ENCODE data around the gene FREM2.

Gene FREM2

DNA sequence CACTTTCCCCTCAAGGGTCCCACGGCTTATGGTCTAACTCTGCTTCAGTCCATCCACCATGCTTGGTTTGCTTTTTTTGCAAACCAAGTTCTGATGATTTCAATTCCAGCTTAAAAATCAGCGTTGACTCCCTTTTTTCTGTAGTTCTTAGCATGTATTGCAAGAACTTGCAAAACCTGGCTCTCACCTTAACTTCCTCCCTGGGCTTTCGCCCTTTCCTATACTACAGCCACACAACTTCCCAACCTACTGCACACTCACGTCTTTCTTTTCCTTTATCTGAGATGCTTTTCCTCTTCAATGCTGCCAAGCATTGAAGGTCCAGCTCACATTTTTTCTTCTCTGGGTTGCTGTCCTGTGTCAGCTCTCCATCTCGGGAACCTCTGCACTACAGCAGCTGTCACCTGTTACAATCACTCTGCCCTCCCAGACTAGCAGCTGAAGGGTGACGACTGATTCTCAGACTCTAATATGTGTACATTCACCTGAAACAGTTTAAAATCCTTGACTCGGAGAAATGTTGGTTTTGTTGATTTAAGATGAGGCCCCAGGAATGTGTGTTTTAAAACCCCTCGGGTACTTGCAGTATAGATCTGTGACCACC lies 143.7 kb downstream of the FREM2 start:
- DNase-seq (ENCODE audit: extremely low read depth, insufficient read length): no peak
- H3K27me3 ChIP-seq (replicated peaks; ENCODE audit: control insufficient read depth, insufficient read depth, low read length): no peaks in the 10 kb centered on the region
- no peaks in the 10 kb centered on the region for H3K36me3 ChIP-seq (ENCODE audit: control insufficient read depth, insufficient read depth, low read length)
- no peak overlapping the region for H3K4me3 ChIP-seq (replicated peaks; ENCODE audit: low read depth, low read length)
- TF ChIP-seq, protein P1, sequence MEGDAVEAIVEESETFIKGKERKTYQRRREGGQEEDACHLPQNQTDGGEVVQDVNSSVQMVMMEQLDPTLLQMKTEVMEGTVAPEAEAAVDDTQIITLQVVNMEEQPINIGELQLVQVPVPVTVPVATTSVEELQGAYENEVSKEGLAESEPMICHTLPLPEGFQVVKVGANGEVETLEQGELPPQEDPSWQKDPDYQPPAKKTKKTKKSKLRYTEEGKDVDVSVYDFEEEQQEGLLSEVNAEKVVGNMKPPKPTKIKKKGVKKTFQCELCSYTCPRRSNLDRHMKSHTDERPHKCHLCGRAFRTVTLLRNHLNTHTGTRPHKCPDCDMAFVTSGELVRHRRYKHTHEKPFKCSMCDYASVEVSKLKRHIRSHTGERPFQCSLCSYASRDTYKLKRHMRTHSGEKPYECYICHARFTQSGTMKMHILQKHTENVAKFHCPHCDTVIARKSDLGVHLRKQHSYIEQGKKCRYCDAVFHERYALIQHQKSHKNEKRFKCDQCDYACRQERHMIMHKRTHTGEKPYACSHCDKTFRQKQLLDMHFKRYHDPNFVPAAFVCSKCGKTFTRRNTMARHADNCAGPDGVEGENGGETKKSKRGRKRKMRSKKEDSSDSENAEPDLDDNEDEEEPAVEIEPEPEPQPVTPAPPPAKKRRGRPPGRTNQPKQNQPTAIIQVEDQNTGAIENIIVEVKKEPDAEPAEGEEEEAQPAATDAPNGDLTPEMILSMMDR (IDR thresholded peaks at IDR 0.05; ENCODE audit: insufficient read depth, low read length, poor library complexity, severe bottlenecking): no peak

DNA sequence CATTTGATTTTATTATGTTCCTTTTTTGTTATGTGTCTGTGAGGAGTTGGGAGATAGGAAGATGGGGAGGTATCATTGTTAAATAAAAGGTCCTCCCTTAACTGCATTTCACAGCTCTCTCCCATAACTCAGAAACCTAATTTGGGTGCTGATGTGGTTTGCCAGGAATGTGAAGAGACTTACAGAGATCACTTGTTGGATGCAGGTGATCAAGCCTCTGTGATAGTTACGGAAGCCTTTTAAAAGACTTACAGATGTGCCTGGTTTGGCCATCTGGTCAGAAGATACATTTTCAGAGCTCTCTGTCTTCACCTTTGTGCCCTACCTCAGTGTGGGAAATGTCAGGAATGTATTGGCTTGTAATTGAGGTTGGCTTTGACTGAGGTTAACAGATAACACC lies 157.7 kb downstream of the FREM2 start:
- no peak for DNase-seq (ENCODE audit: extremely low read depth, insufficient read length)

DNA sequence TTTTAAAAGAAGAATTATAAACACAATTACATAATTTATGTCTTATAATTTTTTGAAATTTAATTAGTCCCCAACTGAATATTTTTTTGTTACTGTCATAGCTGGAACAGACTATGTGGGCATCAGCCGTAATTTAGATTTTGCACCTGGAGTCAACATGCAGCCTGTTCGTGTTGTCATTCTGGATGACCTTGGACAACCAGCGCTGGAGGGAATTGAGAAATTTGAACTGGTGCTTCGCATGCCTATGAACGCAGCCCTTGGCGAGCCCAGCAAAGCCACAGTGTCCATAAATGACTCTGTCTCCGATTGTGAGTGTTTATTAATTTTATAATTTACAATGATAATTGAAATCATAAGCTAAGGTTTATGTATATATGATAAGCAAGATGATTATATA lies 161.5 kb downstream of the FREM2 start:
- H3K27me3 ChIP-seq (replicated peaks; ENCODE audit: control insufficient read depth, insufficient read depth, low read length): no peaks in the 10 kb centered on the region

More for the DNA sequence above, 157.7 kb downstream of the FREM2 start:
- H3K36me3 ChIP-seq (ENCODE audit: control insufficient read depth, insufficient read depth, low read length): no peaks in the 10 kb centered on the region
- H3K4me3 ChIP-seq (replicated peaks; ENCODE audit: low read depth, low read length): no peak overlapping the region
- H3K27me3 ChIP-seq (replicated peaks; ENCODE audit: control insufficient read depth, insufficient read depth, low read length): no peaks in the 10 kb centered on the region
- TF ChIP-seq, protein P1 (IDR thresholded peaks at IDR 0.05; ENCODE audit: insufficient read depth, low read length, poor library complexity, severe bottlenecking): no peak

DNA sequence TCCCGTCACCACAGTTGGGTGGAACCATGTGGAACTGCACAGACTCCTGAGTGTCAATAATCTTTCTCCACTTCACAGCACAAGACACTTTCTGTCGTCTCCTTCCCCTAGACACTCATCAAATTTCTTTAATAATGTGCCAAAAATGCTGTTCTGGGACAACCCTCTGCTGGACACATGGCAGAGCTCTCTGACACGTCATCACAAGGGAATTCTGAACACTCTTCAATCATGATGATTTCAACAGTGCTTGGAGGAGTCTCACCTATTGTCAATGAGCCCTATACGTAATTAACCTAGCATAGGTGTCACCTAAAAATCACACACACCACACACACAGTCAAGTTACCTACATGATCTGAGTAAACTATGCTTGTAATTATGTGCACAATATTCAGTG lies 162.4 kb downstream of the FREM2 start:
- TF ChIP-seq, protein P1 (IDR thresholded peaks at IDR 0.05; ENCODE audit: insufficient read depth, low read length, poor library complexity, severe bottlenecking): no peak
- Histone ChIP-seq H3K4me3 (replicated peaks; ENCODE audit: low read depth, low read length) (no peak overlapping the region), H3K36me3 (ENCODE audit: control insufficient read depth, insufficient read depth, low read length) (no peaks in the 10 kb centered on the region), H3K27me3 (replicated peaks; ENCODE audit: control insufficient read depth, insufficient read depth, low read length) (no peaks in the 10 kb centered on the region)
- DNase-seq (ENCODE audit: extremely low read depth, insufficient read length): no peak

More for the DNA sequence above, 161.5 kb downstream of the FREM2 start:
- TF ChIP-seq, protein P1 (IDR thresholded peaks at IDR 0.05; ENCODE audit: insufficient read depth, low read length, poor library complexity, severe bottlenecking): no peak
- Histone ChIP-seq H3K4me3 (replicated peaks; ENCODE audit: low read depth, low read length) (no peak overlapping the region), H3K36me3 (ENCODE audit: control insufficient read depth, insufficient read depth, low read length) (no peaks in the 10 kb centered on the region)
- DNase-seq (ENCODE audit: extremely low read depth, insufficient read length): no peak

DNA sequence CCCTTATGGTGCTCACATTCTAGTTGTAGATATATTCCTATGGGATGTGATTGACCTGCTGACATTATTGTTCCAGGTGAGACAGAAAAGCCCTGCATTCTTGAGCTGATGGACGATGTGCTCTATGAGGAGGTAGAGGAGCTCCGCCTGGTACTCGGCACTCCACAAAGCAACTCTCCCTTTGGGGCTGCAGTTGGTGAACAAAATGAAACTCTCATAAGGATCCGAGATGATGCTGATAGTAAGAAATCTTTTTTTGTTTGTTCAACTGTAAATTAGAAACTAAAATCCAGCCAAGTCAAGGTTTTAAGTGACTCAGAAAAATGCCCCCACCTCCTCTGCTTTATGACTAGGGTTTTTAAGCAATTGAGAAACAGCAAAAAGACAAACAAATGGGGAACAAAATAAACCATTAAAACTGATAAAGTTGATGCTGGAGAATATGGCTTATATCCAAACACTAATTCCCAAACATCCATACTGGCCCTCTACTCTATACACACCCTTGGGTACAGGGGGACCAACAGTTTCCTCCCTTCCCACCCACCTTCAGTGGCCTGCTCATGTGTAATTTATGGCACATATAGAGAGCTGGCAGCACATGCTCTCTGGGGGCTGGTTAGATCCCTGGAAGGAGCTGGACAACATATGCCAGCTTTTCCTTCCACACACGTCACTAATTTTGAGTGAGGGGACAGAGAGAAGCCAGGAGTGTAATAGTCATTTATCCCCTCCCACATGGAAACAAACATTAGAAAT lies 164.2 kb downstream of the FREM2 start:
- H3K4me3 ChIP-seq (replicated peaks; ENCODE audit: low read depth, low read length): no peak overlapping the region
- TF ChIP-seq, protein P1 (IDR thresholded peaks at IDR 0.05; ENCODE audit: insufficient read depth, low read length, poor library complexity, severe bottlenecking): no peak
- DNase-seq (ENCODE audit: extremely low read depth, insufficient read length): no peak

More for the DNA sequence above, 164.2 kb downstream of the FREM2 start:
- H3K36me3 ChIP-seq (ENCODE audit: control insufficient read depth, insufficient read depth, low read length): no peaks in the 10 kb centered on the region
- no peaks in the 10 kb centered on the region for H3K27me3 ChIP-seq (replicated peaks; ENCODE audit: control insufficient read depth, insufficient read depth, low read length)

Measured in GM06990 (cell line).